HG02943 (cell line): ENCODE measurements around the gene ARMC2.
"Not testable (repeated sequence)": the region's sequence is repeated elsewhere in the genome, so short reads cannot be mapped to it uniquely, and the experiment has no call there.

Source experiments
- ATAC-seq: cut with Tn5 transposase; IDR thresholded peaks from one replicate; pipeline ENCODE4 v1.9.1; 2021; ENCODE audit warnings: mild to moderate bottlenecking, low read depth, moderate library complexity; ENCODE audit not compliant: unreplicated experiment

Gene ARMC2

DNA sequence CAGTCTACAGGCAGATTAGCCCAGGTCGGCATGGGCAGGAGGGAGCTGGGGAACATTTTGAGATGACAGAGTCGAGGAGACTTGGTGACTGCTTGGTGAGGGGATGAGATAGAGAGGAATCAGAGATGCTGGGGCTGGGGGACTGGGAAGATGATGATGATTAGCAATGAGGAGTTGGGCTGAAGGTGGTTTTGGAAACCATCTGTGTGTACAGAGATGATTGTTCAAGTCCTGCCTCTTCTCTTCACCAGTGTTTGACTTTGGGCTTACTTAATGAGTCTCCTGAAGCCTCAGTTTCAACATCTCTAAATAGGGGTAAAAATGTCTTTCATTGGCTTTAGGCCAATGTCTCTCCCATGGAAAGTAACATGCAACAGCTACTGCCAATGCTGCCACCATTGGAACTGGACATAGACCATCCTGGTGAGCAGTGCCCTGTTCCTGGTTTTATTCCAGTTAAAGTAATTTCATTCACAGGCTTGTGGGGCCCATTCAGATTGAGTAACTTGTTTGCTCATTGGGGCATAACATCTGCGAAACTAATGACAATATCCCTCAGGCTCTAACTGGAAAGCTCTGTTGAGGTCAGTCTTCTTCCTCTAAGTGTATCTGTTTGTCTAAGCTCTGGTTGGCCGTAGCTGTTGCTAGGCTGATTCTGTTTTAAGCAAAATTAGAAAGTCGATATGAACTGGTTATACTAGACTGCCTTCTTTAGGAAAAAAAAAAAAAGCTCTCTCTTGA lies 99.1 kb downstream of the ARMC2 start:
- ATAC-seq: no peak

DNA sequence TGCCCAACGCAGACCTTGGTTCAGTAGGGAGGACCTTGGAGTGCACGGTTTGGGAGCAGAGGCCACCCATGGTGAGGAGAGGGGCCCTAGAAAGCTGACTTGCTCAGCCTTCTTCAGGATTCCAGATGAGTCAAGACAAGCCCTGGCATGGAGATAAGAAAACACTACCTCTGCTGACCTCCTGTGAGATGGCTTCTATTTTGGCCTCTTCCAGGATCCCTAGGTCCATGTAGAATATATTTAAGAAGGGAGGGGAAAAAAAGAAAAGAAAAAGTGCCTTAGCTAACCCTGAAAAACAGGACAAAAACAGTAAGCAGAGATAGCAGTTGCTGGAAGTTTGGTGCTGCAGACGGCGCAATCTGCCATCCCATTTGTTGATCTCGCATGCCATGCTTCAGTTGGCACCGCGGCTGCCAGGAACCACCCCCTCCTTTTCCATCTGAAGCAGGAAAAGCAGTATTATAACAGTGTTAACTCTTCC lies 100.0 kb downstream of the ARMC2 start:
- ATAC-seq: no peak

DNA sequence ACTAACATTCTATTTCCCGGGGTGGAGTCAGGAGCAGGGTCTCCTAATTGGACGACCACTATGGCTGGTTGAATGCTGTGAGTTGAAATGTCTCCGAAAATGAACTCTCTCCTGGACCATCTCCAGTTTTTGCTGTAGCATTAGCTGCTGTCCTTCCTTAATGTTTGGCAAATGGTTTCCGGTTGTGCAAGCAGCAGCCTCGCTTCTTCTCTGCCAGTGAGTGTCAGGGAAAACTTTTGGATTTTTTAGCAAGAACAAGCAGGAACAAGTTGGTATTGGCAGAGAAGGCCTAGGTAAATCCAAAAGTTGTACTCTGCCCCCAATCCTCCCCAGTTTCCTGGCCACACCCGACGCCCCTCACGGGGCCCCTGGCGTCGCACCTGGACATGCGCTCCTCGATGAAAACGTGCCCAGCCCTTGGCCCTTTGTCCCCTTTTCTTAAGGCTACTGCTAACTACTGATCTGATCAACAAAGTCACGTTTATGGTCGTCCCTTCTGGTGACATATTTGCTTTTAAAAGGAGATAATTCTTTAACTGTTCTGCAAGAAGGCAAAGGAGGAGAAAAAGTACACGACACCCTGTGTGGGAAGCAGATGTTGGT lies 103.2 kb downstream of the ARMC2 start:
- no peak for ATAC-seq

DNA sequence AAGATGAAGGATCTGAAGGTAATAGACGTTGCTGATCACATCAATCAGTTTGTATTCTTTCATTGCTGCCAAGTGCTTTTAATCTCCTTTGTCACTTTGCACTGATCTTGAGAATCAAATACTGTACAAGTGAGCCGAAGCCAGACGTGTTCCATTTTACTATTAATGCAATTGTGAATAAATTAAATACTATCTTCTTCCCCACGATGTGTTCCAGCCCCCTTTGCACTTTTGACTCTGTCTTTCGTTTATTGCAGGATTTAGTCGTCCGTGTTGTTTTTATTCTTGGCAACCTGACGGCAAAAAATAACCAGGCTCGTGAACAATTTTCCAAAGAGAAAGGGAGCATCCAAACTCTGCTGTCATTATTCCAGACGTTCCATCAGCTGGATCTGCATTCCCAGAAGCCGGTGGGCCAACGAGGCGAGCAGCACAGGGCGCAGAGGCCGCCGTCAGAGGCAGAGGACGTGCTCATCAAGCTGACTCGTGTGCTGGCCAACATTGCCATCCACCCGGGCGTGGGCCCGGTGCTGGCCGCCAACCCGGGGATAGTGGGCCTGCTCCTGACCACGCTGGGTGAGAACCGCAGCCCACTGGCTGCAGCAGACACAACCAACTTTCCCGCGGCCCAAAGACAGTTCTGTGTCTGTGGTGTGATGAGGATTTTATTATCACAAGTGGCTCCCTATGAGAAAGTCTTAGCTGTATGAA lies 104.7 kb downstream of the ARMC2 start:
- no peak for ATAC-seq

DNA sequence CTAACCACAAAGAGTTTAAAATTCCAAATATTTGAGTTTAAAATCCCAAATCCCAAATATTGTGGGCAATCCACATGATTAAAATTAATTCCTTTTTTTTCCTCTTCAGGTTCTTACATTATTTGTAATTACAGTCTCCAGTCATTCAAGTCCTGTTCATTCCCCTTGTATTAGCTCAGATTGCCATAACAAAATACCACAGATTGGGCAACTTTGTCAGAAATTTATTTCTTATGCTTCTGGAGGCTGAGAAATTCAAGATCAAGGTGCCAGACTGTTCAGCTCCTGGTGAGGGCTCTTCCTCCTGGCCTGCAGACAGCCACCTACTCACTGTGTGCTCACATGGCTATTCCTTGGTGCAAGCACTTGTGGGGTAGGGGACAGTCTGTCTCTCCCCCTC lies 105.5 kb downstream of the ARMC2 start:
- ATAC-seq: no peak

DNA sequence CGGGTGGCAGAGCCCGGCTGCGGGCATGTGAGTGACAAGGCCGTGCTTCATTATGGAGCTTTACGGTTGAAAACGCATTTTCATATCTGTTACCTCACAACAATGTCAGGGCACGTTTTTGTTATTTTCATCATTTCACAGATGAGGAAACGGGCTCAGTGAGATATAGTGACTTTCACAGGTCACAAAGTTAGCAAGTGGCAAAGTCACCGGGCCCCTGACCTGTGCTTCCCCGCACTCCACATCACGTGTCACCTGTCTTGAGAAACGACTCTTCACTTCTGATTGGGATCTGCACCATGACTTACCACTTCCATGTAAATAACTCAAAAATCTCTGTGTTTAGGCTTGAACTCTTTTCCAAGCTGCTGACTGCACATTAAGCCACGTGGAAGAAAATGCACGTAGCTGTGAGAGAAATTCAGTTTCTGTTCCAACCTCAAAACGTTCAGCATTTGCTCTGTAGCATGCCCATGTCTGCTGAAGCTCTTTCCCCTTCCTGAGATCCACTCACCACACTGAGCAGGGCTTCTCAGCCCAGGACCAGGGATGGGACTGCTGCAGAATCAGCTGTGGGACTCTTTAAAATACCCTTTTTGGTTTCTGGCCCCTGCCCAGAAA lies 107.2 kb downstream of the ARMC2 start:
- no peak for ATAC-seq

DNA sequence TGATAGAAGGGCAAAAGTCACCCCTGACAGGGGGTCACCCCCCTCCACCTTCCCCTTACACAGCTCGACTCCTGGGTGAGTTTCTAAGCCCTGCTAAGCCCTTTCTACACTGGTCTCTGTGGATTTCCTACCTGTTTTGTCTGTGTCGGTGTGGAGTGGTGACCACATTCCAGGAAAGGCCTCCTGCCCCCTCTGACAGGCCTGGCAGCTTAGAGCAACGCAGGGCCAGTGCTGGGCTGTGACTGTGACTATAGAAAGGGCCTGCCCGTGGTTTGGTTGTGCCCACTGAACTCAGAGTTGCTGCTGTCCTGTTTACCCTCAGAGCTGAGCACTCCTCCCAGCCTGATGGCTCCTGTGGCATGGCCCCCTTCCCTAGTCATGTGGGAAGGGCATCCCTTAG lies 109.0 kb downstream of the ARMC2 start:
- ATAC-seq: no peak

DNA sequence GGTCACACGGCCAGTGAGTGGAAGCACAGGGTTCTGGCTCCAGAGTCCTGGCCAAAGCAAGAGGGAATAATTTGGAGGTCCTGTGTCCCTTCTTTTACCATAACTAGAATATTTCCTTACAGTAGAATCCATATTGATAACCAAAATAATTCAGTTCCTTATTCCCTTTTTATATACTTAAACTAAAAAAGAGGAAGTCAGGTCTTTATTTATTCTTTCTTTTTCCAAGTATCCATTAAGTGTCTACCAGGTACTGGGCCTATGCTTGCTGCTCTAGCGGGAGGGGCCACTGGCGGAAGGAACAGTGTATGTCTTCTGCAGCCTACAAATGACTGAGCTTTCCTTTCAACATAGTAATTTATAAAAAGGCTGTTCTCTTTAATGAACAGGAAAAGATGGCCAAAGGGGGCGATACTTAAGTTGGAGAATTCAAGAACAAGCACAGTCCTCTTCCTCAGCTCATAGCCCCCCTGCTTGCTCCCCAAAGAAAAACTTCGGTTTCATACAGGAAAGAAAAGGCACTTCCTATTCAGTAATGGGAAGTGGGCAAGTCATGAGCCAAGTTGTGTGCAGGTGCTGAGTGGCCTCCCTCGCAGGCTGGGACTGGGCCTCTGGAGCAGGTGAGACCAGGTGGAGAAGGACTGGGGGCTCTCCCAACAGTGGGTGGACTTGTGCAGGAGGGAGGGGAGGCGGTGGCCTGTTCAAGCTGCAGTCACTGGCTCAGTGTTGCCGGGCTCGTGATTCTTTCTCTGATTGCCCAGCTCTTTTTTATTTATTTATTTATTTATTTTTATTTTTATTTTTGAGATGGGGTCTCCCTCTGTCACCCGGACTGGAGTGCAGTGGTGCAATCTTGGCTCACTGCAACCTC lies 110.9 kb downstream of the ARMC2 start:
- no peak for ATAC-seq

DNA sequence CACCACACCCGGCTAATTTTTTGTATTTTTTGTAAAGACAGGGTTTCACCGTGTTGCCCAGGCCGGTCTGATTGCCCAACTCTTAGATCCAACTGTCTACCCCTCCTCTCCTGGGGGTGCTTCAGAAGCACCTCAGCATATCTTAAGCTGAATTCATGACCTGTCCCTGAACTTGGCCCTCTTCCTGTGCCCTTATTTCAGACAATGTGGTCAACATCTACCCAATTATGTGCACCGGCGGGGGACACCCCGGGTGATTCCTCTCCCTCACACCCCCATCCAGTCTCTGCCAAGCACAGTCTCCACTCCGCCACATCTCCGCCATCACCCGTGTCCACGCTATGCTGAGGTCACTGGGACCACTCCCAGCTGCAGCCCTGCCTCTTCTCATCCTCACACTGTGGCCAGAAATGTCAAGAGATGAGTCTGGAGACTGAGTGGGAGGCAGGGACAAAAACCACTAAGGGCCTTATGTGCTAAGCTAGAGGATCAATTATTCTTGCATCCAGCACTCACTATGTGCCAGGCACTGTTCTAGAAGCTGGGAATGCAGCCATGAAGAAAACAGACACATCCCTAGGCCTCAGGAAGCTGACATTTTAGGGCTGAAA lies 111.9 kb downstream of the ARMC2 start:
- no peak for ATAC-seq

DNA sequence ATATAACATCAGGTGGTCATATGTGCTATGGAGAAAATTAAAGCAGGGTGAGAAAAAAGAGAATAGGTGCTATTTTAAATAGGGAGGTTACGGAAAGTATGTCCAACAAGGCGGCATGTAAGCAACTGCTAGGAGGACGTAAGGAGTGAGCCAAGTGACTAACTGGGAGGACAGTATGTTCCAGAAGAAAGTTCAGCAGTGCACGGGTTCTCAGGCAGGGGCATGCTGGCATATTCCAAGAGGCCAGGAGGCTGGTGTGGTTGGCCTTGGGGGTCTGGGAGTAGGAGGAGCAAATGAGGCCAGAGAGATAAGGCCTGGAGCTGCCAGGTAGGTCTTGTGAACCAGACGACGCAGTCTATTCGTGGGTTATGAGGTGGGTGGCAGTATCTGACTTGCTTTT lies 112.4 kb downstream of the ARMC2 start:
- no peak for ATAC-seq

DNA sequence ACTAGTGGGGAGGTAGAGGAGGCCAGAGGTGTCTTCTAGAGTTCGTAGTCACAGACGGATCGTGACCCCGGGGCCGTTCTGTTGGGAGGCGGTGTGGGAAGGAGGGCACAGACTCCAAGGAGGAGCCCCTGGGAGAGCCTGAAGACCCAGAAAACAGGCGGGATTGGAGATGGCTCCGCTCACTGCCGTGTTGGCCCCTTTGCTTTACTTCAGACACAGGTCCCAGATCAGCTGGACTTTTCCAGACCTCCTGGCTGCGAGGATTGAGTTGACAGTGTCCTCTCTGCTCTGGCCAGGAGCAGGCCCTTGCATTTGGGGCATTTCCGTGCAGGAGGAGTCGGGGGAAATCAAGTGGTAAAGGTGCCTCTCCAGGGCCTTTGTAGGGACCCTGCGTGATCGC lies 112.9 kb downstream of the ARMC2 start:
- no peak for ATAC-seq

DNA sequence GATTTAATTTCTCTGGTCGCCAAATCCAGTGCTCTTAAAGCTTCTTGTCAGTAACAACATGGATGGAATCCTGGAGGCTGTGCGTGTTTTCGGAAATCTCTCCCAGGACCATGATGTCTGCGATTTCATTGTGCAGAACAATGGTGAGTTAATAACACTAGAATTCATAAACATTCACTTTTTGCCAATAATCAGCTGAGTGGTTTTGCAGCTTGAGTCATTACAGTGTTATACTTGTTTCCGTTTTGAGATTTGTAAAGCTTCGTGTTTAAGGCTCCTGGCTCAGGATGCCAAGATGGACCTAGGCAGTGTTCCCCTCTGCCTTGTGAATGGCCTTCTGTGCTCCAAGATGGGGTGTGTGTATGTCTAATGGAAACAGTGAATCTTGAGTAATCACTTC lies 113.8 kb downstream of the ARMC2 start:
- ATAC-seq: no peak

DNA sequence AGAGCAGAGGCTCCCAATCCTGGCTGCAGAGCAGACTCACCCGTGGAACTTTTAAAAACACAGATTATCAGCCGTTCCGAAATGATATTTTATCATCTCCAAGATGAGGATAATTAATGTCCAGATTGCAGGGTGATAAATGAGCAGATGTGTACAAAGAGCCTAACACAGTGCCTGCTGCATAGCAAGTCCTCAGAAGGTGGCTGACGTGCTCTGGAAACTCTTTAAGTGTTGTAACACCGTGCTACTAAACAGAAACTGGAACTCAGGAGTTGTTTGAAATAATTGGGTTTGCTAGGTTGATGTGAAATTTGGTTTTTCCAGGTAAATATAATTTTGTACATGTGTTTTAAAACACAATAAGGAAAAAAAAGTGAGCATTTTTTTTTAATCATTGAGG lies 118.0 kb downstream of the ARMC2 start:
- ATAC-seq: no peak

DNA sequence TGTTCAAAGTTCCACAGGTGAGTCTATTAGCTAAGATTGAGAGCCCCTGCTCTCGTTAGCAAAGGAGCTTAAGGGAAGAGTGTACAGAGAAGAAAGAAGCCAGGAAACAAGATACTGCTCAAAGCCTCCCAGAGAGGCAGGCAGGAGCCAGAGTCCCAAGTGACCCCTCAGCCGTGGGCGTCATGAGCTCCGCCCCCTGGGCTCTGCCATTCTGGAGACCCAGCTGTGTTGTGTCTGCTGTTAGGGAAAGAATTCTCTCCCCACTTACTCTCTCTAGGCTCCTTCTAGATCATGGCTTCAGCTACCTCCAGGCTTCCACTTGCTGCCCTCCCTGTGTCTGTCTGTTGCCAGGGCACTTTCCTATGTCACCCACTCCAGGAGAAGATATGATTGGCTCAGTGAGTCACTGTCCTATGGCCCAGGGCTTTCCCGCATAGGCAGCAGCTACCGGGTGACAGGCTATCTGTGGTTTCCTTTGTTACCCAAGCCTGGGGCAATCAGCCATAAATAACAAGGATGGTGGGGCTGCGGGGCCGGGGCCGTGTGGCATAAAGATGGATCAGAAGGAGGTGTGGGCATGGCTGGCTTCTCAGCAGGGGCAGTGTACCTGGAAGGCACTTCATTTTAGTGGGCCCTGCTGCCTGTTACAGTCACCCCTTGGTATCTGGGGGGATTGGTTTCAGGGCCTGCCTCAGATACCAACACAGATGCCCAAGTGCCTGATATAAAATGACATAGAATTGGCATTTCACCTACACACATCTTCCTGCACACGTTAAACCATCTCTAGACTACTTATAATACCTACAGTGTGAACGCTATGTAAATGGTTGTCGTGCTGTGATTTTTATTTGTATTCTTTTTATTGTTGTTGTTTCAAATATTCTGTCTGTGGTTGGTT lies 118.9 kb downstream of the ARMC2 start:
- ATAC-seq: no peak

DNA sequence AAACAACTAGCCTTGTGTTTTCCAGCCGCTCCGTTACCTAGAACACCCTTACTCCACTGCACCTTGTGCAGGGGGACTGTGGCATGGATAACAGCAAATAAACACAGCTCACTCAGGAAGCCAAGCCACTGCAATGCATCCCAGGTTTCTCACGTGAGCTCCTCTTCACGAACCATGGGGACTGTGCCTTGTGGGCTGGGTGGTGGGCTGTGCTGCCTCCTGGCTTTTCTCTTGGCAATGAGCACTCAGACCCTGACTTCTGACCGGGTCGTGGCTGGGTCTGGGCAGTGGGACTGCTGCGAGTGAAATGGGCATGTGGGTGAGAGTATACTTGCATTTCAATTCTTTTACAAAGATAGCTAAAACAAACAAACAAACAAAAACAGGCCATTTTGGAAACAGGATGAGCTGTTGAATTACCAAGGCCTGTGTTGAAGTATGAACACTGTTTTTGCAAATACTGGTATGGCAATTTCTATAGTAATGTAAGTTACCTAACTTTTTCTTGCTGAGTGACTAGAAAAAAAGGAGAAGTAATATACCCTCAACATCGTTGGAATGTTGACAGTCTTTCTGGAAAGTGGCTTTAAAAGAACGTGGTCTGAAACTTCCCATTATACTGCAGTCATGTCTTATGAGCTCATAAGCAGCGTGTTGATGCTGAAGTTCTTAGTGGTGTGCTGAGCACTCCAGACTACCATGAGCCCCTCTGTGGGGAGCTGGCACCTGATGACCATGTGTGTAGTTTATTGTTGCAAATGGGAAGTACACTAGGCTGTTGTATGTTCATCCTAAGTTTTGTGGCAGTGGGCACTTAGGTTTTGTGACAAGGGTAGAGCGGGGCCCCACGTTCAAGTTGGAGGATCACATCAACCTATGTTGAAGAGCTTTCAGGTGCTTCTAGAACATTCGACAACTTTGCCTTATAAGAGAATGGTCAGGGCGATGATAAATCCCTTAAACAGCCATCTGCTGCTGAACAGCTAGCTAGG lies 120.4 kb downstream of the ARMC2 start:
- ATAC-seq: no peak

DNA sequence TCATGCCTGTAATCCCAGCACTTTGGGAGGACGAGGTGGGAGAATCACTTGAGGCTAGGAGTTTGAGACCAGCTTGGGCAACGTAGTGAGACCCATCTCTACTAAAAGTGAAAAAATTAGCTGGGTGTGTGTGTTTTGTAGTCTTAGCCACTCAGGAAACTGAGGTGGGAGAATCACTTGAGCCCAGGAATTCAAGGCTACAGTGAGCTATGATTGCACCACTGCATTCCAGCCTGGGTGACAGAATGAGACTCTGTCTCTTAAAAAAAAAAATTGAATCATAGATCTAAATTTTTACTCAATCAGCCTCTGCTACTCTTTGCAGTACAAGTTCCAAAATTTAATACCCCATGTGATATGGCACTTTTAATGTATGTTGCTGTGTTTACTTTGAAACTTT lies 121.6 kb downstream of the ARMC2 start:
- no peak for ATAC-seq

DNA sequence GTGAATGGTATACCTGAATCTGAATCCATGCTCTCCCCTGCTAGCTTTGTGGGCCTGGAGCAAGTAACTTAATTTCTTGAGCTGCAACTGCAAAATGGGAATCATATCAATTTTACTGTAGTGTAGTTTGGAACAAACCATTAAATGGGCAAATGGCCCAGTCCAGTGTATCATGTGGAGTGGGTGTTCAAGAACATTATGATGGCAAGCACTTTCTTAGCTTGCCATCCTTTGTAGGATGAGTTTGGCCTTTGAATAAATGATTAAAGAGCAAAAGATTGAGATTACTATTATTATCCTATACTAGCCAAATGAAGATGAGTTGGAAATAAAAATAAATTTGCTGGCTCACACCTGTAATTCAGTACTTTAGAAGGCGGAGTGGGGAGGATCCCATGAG lies 126.0 kb downstream of the ARMC2 start:
- ATAC-seq: no peak

DNA sequence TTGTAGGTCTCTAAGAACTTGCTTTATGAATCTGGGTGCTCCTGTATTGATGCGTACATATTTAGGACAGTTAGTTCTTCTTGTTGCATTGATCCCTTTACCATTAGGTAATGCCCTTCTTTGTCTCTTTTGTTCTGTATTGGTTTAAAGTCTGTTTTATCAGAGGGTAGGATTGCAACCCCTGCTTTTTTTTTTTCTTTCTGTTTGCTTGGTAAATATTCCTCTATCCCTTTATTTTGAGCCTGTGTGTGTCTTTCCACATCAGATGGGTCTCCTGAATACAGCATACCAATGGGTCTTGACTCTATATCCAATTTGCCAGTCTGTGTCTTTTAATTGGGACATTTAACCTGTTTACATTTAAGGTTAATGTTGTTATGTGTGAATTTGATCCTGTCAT lies 130.4 kb downstream of the ARMC2 start:
- not testable (repeated sequence) for ATAC-seq
